ENCODE data around the gene C20orf96.

C20orf96 gene

GRCh38 chr20:221258-221830 is 69.2 kb downstream of the C20orf96 start:
- DNase-seq (ENCODE audit: extremely low read depth, low read depth): no peak
- H3K4me3 ChIP-seq (replicated peaks; ENCODE audit: low read depth, low read length): no peak overlapping the region
- no peak for TF ChIP-seq CTCF (IDR thresholded peaks at IDR 0.05; ENCODE audit: low read depth, low read length, missing control alignments)
